K562 (cell line): ENCODE results near the gene SDR42E2. TPM values are rescaled to one million over a fixed set of nuclear protein-coding genes. Genes with fewer than 3 reads are reported as not detected.

Source experiments
- CTCFL ChIP-seq: IDR thresholded peaks from 2 replicates; pipeline ENCODE4 v1.6.1; 2011; ENCODE audit warnings: borderline replicate concordance, low read depth, mild to moderate bottlenecking, moderate library complexity, low read length; ENCODE audit not compliant: insufficient read depth, poor library complexity, severe bottlenecking
- NR4A1 ChIP-seq, 2 experiments: fragments of 250-450 bp in 1 of 2; fragments of 450-650 bp in 1 of 2; sonication (Bioruptor Pico) in 1 of 2; IDR thresholded peaks; 2 replicates each; pipeline versions ENCODE4 v1.4.0 to v1.6.1; 2016 to 2020; ENCODE audit warnings: mild to moderate bottlenecking in 2 of 2, missing compliant biosample characterization in 1 of 2, missing genetic modification characterization in 1 of 2, moderate library complexity in 1 of 2
- REST ChIP-seq, 2 experiments: fragments of 450-650 bp; formaldehyde crosslinking in 1 of 2; IDR thresholded peaks; 2 replicates each; pipeline versions ENCODE4 v1.4.0 to v1.6.1; 2014 to 2020; ENCODE audit warnings: mild to moderate bottlenecking in 2 of 2, borderline replicate concordance in 1 of 2, low read depth in 1 of 2
- ZBED1 ChIP-seq: IDR thresholded peaks from 2 replicates; pipeline ENCODE4 v1.6.1; 2014
- ZNF134 ChIP-seq: fragments of 250-450 bp; sonication (Bioruptor Pico); conservative IDR thresholded peaks from 2 replicates; pipeline ENCODE4 v1.4.0; 2020
- ZNF518B ChIP-seq: fragments of 250-450 bp; sonication (Bioruptor Pico); IDR thresholded peaks from 2 replicates; pipeline ENCODE4 v1.5.0; 2021; ENCODE audit warnings: mild to moderate bottlenecking, moderate library complexity
- polyA plus RNA-seq, 8 experiments: library from polyadenylated mRNA; depleted of rRNA in 4 of 8; stranded (reverse) in 5 of 8; unstranded in 3 of 8; fragments of >200 nt; fragmentation: Nextera tagmentation in 2 of 8; fragmentation: Illumina TruSeq in 1 of 8; extraction: Ambion mirVana in 2 of 8; extraction: Trizol in 1 of 8; gene quantifications; 2 replicates each; pipeline versions ENCODE4 v1.2.1 to v1.2.3, GENCODE V29; 2011 to 2014; ENCODE audit warnings: inconsistent platforms in 1 of 8, missing spikeins in 1 of 8
- total RNA-seq, 7 experiments: library from RNA; depleted of rRNA in 6 of 7; stranded (reverse); fragments of >200 nt in 6 of 7; fragmentation: Illumina TruSeq in 2 of 7; extraction: Trizol in 2 of 7; gene quantifications; 2 replicates each; pipeline versions ENCODE4 v1.2.1 to v1.2.3, GENCODE V29; 2011 to 2021; ENCODE audit warnings: low replicate concordance in 1 of 7

The SDR42E2 gene
- total and polyA plus RNA-seq, 9 of the 15 experiments (the other 6 are each of a cell fraction or from before 2014, with no cell fraction given) = 0.03 to 0.07 (median 0.04) TPM; not detected in 4

- no peak for TF ChIP-seq ZNF518B (CRISPR knock-in tag)
- no peak for TF ChIP-seq CTCFL
- no peak for TF ChIP-seq ZNF134 (CRISPR knock-in tag)
- no peak for TF ChIP-seq ZBED1
- TF ChIP-seq REST (IDR thresholded peaks at IDR 0.05; ENCODE audit: borderline replicate concordance) = no peak
- TF ChIP-seq REST (CRISPR knock-in tag; IDR thresholded peaks at IDR 0.05; ENCODE audit: low read depth) = no peak
- TF ChIP-seq NR4A1 (CRISPR knock-in tag; IDR thresholded peaks at IDR 0.05) = no peak
- no peak for TF ChIP-seq NR4A1 (tag; IDR thresholded peaks at IDR 0.05)
These were observed 1.5 kb downstream of the SDR42E2 start (continued) for GRCh38 chr16:22163806-22164205.
